Stimulated activated CD4-positive, alpha-beta T cell treated with anti-CD3 and anti-CD28 coated beads, TNF-alpha, amount 100 ng/mL, for 4 hours (primary cell): ENCODE measurements around the gene GSTA4.
"Not testable (repeated sequence)": the region's sequence is repeated elsewhere in the genome, so short reads cannot be mapped to it uniquely, and the experiment has no call there.

Experiments
- DNase-seq, 3 experiments: peaks; one replicate each; pipeline ENCODE4 v3.0.0-alpha.2; 2020; ENCODE audit warnings: low read depth in 3 of 3

GSTA4 gene

DNA sequence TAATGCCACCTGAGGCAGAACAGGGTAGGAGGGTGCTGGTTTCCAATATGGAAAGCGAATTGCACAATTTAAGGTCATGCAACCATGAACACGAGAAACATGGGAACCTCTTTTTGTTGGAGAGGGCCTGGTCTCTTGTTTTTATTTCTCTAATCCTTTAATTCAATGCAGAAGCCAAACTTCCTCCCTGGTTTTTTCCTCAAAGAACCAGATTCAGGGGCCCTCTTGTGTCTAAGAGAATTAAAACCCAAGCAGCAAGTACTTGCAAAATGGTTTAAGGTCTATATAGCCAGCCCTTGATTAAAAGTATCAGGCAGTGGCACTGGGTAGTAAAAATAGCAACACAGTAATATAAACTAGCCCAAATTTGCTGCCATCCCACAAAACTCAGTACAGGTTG is 19.5 kb downstream of the GSTA4 start:
- DNase-seq: no peak

GRCh38 chr6:52972989-52973388 is 22.1 kb downstream of the GSTA4 start:
- no peak for DNase-seq

DNA sequence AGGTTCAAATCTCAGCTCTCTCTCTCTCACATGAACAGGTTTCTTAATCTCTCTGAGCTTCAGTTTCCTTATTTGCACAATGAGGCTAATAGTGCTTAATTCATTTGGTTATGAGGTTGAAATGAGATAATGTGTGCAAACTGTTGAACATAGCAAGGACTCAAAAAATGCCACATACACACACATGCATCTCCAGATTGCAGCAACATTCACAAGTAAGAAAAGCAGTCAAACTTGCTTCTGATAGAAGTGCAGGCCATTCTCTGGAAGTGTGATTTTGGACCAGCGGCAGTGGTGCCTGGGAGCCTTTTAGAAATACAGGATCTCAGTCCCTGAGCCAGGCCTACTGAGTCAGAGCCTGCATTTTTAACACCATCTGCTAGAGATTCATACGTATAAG is 25.7 kb downstream of the GSTA4 start:
- no peak for DNase-seq

GRCh38 chr6:52966101-52966500 is 29.0 kb downstream of the GSTA4 start:
- DNase-seq: no peak

DNA sequence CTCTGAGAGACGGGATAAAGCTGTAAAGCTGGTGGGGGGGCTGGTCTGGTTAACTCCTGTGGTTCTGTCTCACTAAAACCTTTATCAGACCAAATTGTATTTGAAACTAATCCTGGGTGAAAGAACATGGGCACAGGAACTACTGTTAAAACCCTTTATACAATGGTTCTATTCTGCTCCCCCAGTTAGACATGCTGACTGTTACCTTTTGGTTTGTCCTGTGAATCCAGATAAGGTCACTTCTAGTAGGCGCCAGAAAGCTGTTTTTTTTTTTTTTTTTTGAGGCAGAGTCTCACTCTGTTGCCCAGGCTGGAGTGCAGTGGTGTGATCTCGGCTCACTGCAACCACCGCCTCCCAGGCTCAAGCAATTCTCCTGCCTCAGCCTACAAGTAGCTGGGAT is 29.7 kb downstream of the GSTA4 start:
- DNase-seq: no peak

DNA sequence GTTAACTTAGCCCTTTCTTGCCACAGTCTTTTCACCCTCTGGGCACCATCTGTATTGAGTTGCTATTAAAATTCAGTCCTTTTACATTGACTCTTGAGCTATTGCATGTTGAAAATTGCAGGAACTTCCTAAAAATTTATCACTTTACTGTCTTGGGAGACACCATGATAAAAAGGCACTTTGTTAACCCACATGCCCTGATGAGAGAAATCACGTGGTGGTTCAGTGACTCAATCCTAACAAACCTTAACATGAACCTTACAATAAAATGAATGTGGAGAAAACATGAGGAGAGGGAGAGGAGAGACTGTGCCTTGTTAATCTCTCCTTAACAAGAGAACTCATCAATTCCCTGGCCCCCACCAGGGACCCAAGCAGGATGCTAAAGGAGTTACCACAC is 30.8 kb downstream of the GSTA4 start:
- DNase-seq: no peak

- DNase-seq: no peak
Measured at GRCh38 chr6:52962701-52963100, 32.4 kb downstream of the GSTA4 start.

GRCh38 chr6:52961022-52961421 is 34.1 kb downstream of the GSTA4 start:
- DNase-seq: not testable (repeated sequence)

GRCh38 chr6:52960211-52960610 is 34.9 kb downstream of the GSTA4 start:
- DNase-seq: not testable (repeated sequence)

- no peak for DNase-seq
Measured at GRCh38 chr6:52958546-52959255, 36.4 kb downstream of the GSTA4 start.

DNA sequence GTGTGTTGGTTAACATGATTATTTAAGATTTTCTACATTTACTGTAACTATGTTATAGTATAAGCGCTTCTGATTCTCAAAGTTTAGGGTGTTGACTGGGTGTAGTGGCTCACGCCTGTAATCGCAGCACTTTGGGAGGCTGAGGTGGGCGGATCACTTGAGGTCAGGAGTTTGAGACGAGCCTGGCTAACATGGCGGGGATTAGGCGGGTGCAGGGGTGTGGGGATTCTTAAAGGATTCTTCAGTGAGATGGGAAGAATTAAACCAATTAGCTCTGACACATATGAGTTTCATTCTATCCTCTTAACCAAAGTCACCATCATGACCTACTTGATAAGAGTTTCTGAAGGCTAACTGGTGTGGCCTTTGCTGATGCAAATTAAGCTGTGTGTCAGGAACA is 39.2 kb downstream of the GSTA4 start:
- DNase-seq: no peak

- DNase-seq: no peak
Measured at GRCh38 chr6:52953911-52954839, 40.9 kb downstream of the GSTA4 start.

- DNase-seq: no peak
Measured at GRCh38 chr6:52946306-52946705, 48.8 kb downstream of the GSTA4 start.

- DNase-seq: not testable (repeated sequence)
Measured at GRCh38 chr6:52942821-52943220, 52.3 kb downstream of the GSTA4 start.

DNA sequence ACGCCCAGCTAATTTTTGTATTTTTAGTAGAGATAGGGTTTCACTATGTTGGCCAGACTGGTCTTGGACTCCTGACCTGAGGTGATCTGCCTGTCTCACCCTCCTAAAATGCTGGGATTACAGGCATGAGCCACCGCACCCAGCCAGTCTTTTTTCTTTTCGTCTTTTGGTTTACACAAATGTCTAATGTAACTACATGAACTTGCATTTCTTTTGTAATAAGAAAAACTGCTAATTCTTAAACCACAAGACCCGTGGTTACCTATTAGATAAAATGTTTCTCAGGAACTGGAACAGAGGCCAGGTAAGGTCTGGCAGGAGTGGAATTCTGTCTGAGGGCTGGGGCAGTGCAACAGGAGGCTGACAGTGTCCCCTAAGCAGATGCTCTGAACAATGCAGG is 52.9 kb downstream of the GSTA4 start:
- no peak for DNase-seq

DNA sequence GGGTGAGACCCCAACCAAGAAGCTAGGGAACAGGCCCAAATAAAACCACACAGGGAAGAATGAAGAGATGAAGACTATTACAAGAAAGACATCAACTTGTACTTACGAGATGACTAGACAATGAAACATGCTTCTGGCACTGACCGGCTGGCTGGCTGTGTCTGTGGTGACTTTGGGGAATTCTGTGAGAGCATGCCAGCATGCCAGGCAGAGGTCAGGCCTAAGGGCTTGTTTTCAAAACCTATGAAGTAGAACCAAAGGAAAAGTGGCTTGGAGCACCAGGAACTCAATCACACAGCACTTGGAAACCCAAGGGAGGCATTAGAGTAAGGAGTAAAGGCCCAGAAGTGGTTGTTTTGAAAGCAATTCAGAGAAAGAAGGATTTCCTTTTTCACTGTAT is 57.2 kb downstream of the GSTA4 start:
- DNase-seq: no peak

DNA sequence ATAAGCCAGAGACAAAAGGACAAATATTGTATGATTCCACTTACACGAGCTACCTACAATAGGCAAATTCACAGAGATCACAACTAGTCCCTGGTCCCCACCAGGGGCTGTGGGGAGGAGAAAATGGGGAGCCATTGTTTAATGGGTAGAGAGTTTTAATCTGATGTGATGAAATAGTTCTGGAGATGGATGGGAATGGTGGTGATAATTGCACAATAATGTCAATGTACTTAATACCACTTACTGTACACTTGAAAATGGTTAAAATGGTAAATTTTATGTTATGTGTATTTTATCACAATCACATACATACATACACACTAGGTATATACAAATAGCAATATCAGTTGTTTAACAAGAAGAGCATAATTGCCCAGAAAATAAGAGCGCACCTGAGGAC is 61.3 kb downstream of the GSTA4 start:
- DNase-seq: no peak

DNA sequence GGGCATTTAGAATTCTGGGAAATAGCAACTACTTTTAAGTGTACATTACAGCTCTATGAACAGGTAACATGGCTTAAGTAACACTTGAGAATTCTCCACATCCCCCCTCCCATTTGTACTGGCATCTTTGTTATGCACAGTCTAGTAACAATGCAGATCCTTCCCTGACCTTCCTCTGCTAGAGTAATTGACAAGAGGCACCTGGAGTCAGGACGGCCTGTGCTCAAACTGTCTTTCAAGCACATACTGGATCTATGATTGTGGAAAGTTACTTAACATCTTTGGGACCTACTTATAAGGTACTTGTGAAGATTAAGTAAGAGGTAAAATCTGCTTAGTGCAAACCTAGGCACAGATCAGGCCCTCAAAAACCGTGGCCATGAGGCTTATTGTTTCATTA is 63.7 kb downstream of the GSTA4 start:
- DNase-seq: no peak

- no peak for DNase-seq
Measured at GRCh38 chr6:52929321-52930164, 65.5 kb downstream of the GSTA4 start.
